ENCODE results near the gene ERF.

- no peak for TF ChIP-seq CTCF (IDR thresholded peaks at IDR 0.05)
- TF ChIP-seq POLR2A (IDR thresholded peaks at IDR 0.05): no peak
- no peak for TF ChIP-seq POLR2AphosphoS5 (IDR thresholded peaks at IDR 0.05)
- TF ChIP-seq EP300 (IDR thresholded peaks at IDR 0.05): no peak
Observed at GRCh38 chr19:42291435-42291810, 36.5 kb upstream of the ERF start.

All from sigmoid colon (tissue), 4 donors.